Measurements from ENCODE around the gene EXOC6B. TPM values are rescaled to one million over a fixed set of nuclear protein-coding genes. Genes with fewer than 3 reads are reported as not detected.

EXOC6B gene
- total and polyA plus RNA-seq, 9 of the 15 experiments (the other 6 are each of a cell fraction or from before 2014, with no cell fraction given), result 0.28 to 4.2 (median 2.0) TPM

- H3K4me2 ChIP-seq (ENCODE audit: insufficient read depth, low read length), result no peak overlapping the region
- no peak for FAIRE-seq
- no peak for DNase-seq (ENCODE audit: extremely low read depth in 1 of 4, low spot score in 3 of 4)
- no peaks in the 10 kb centered on the region for H3K4me1 ChIP-seq (replicated peaks in 1 of 2; ENCODE audit: control insufficient read depth in 2 of 2, insufficient read depth in 2 of 2, low read length in 2 of 2)
- no peaks in the 10 kb centered on the region for H4K20me1 ChIP-seq (replicated peaks; ENCODE audit: control insufficient read depth, insufficient read depth, low read length)
- H3K79me2 ChIP-seq (ENCODE audit: control insufficient read depth, insufficient read depth, low read length), result no peaks in the 10 kb centered on the region
- BruUV-seq (replicated peaks), result no TSS peak
- ChIA-PET CTCF (ENCODE audit: low intra/inter-chr PET ratio) (no interaction called here), POLR2A (no interaction called here)
- no peak overlapping the region for H2AFZ ChIP-seq (ENCODE audit: low read depth, low read length)
- H3K9me3 ChIP-seq (replicated peaks; ENCODE audit: control insufficient read depth, insufficient read depth, low read depth, low read length), result no peaks in the 10 kb centered on the region
- intact Hi-C loops (cut with micrococcal nuclease) (no loop called here), in situ Hi-C loops (cut with MboI) (no loop called here)
- no peak overlapping the region for H3K27ac ChIP-seq (ENCODE audit: extremely low read depth, low read depth, low read length)
- TF ChIP-seq ESRRB (CRISPR knock-in tag; IDR thresholded peaks at IDR 0.05; ENCODE audit: borderline replicate concordance) (no peak), CTCFL (IDR thresholded peaks at IDR 0.05; ENCODE audit: borderline replicate concordance, insufficient read depth, low read depth, low read length, poor library complexity, severe bottlenecking) (no peak), CBX1 (IDR thresholded peaks at IDR 0.05; ENCODE audit: low read depth) (no peak), ZNF740 (CRISPR knock-in tag; IDR thresholded peaks at IDR 0.05) (no peak), ZNF740 (tag; IDR thresholded peaks at IDR 0.05) (no peak), SPI1 (IDR thresholded peaks at IDR 0.05; ENCODE audit: borderline replicate concordance, low read depth, low read length) (peak; percentile 36; the same call in 1 of the 2 replicates), ILF3 (IDR thresholded peaks at IDR 0.05; ENCODE audit: borderline replicate concordance) (no peak)
- no peak for ATAC-seq
- no peaks in the 10 kb centered on the region for H3K9me1 ChIP-seq (ENCODE audit: control insufficient read depth, insufficient read depth, low read length)
- H3K36me3 ChIP-seq (ENCODE audit: control insufficient read depth, insufficient read depth, low read length), result no peaks in the 10 kb centered on the region
- H3K9ac ChIP-seq (ENCODE audit: insufficient read depth in 1 of 2, low read depth in 2 of 2, low read length in 2 of 2), result no peak overlapping the region
- no peak overlapping the region for H3K4me3 ChIP-seq
- no peaks in the 10 kb centered on the region for H3K27me3 ChIP-seq (ENCODE audit: control insufficient read depth in 2 of 2, insufficient read depth in 2 of 2, low read length in 2 of 2)
These were observed 463.1 kb downstream of the EXOC6B start for GRCh38 chr2:72362733-72363132.

All from K562 (cell line).